GM23338 (cell line): Measurements from ENCODE around the gene KIF15. TPM values are rescaled to one million over a fixed set of nuclear protein-coding genes. Genes with fewer than 3 reads are reported as not detected.

Source experiments
- ATAC-seq: fragments of 200-7000 bp; cut with Tn5 transposase; 3 replicates; pipeline ENCODE4 v1.9.1; 2020
- DNase-seq: peaks from one replicate; pipeline ENCODE4 v3.0.0-alpha.2; 2015; ENCODE audit warnings: low spot score
- H2AFZ ChIP-seq: fragments of 200-600 bp; sonication (generic); 2 replicates; pipeline ENCODE4 v1.8.0; 2016; ENCODE audit warnings: antibody characterized with exemption, mild to moderate bottlenecking, moderate library complexity
- H3F3A ChIP-seq: fragments of 200-600 bp; sonication (generic); replicated peaks from 2 replicates; pipeline ENCODE4 v1.8.0; 2017; ENCODE audit warnings: antibody characterized with exemption, mixed run types, low read depth
- H3K27ac ChIP-seq: fragments of 200-600 bp; sonication (generic); 2 replicates; pipeline ENCODE4 v1.6.1; 2016; ENCODE audit warnings: low read depth
- H3K27me3 ChIP-seq: fragments of 200-600 bp; sonication (generic); 2 replicates; pipeline ENCODE4 v1.8.0; 2016; ENCODE audit warnings: mild to moderate bottlenecking, mixed run types, moderate library complexity; ENCODE audit not compliant: insufficient read depth
- H3K36me3 ChIP-seq: fragments of 200-600 bp; sonication (generic); 2 replicates; pipeline ENCODE4 v1.8.0; 2016; ENCODE audit warnings: mild to moderate bottlenecking; ENCODE audit not compliant: insufficient read depth
- H3K4me1 ChIP-seq: fragments of 200-600 bp; sonication (generic); 2 replicates; pipeline ENCODE4 v1.8.0; 2016; ENCODE audit warnings: mild to moderate bottlenecking, moderate library complexity; ENCODE audit not compliant: insufficient read depth
- H3K4me2 ChIP-seq: fragments of 200-600 bp; sonication (generic); 2 replicates; pipeline ENCODE4 v1.7.1; 2017; ENCODE audit warnings: mixed run types
- H3K4me3 ChIP-seq: fragments of 200-600 bp; sonication (generic); 2 replicates; pipeline ENCODE4 v1.6.1; 2016; ENCODE audit warnings: mixed run types
- H3K79me2 ChIP-seq: fragments of 200-600 bp; sonication (generic); replicated peaks from 2 replicates; pipeline ENCODE4 v1.8.0; 2017; ENCODE audit warnings: mild to moderate bottlenecking; ENCODE audit not compliant: insufficient read depth
- H3K9me2 ChIP-seq: fragments of 200-600 bp; sonication (generic); 2 replicates; pipeline ENCODE4 v1.8.0; 2017; ENCODE audit not compliant: insufficient read depth
- H4K20me1 ChIP-seq: fragments of 200-600 bp; sonication (generic); replicated peaks from 2 replicates; pipeline ENCODE4 v1.8.0; 2017; ENCODE audit warnings: mild to moderate bottlenecking; ENCODE audit not compliant: insufficient read depth
- H3K27ac Mint-ChIP-seq: 2 replicates; pipeline ENCODE4 v1.8.0; 2020; ENCODE audit warnings: inconsistent platforms, mild to moderate bottlenecking, moderate library complexity, mixed read lengths
- H3K27me3 Mint-ChIP-seq: 3 replicates; pipeline ENCODE4 v1.8.0; 2022; ENCODE audit warnings: low read depth, mild to moderate bottlenecking, moderate library complexity, mixed read lengths, inconsistent platforms; ENCODE audit not compliant: insufficient read depth, poor library complexity
- H3K36me3 Mint-ChIP-seq: 3 replicates; pipeline ENCODE4 v1.8.0; 2021; ENCODE audit warnings: low read depth, mild to moderate bottlenecking, inconsistent platforms, moderate library complexity, mixed read lengths
- H3K4me1 Mint-ChIP-seq: 3 replicates; pipeline ENCODE4 v1.8.0; 2020; ENCODE audit warnings: mild to moderate bottlenecking, inconsistent platforms, mixed read lengths
- H3K4me3 Mint-ChIP-seq: 3 replicates; pipeline ENCODE4 v1.8.0; 2021; ENCODE audit warnings: moderate library complexity, mild to moderate bottlenecking, inconsistent platforms, mixed read lengths
- H3K9me3 Mint-ChIP-seq: 3 replicates; pipeline ENCODE4 v1.8.0; 2020; ENCODE audit warnings: moderate library complexity, mild to moderate bottlenecking, inconsistent platforms, mixed read lengths
- CTCF ChIP-seq, 2 experiments: fragments of 200-600 bp in 1 of 2; sonication (generic) in 1 of 2; conservative IDR thresholded peaks; 2 replicates each; pipeline versions ENCODE4 v1.5.1 to v1.6.1; 2016 to 2017; ENCODE audit warnings: antibody characterized with exemption in 2 of 2, low read depth in 2 of 2, mild to moderate bottlenecking in 2 of 2, moderate library complexity in 1 of 2
- EZH2phosphoT487 ChIP-seq: fragments of 200-600 bp; sonication (generic); IDR thresholded peaks from one replicate; pipeline ENCODE4 v1.8.1; 2018; ENCODE audit warnings: antibody characterized with exemption; ENCODE audit not compliant: unreplicated experiment
- JUNB ChIP-seq: IDR thresholded peaks from one replicate; pipeline ENCODE4 v1.6.1; 2016; ENCODE audit warnings: antibody characterized with exemption; ENCODE audit not compliant: unreplicated experiment
- POLR2AphosphoS5 ChIP-seq: IDR thresholded peaks from 2 replicates; pipeline ENCODE4 v1.6.1; 2016; ENCODE audit warnings: antibody characterized with exemption, low read depth
- STAT1 ChIP-seq: IDR thresholded peaks from one replicate; pipeline ENCODE4 v1.6.1; 2016; ENCODE audit warnings: antibody characterized with exemption; ENCODE audit not compliant: unreplicated experiment
- ZNF114 ChIP-seq: fragments of 250-450 bp; sonication (Bioruptor Pico); IDR thresholded peaks from 2 replicates; pipeline ENCODE4 v1.5.0; 2020; ENCODE audit warnings: mild to moderate bottlenecking, moderate library complexity
- ZNF331 ChIP-seq: fragments of 250-450 bp; sonication (Bioruptor Pico); IDR thresholded peaks from 2 replicates; pipeline ENCODE4 v1.5.0; 2020; ENCODE audit warnings: low read depth, mild to moderate bottlenecking, moderate library complexity
- polyA plus RNA-seq: library from polyadenylated mRNA; unstranded; fragments of >200 nt; fragmentation: Nextera tagmentation; extraction: Ambion mirVana; gene quantifications from 2 replicates; pipeline ENCODE4 v1.2.1, GENCODE V29; 2016
- total RNA-seq: library from RNA; depleted of rRNA; stranded (reverse); fragments of >200 nt; shearing (Covaris generic); gene quantifications from 2 replicates; pipeline ENCODE4 v1.2.3, GENCODE V29; 2014
- TF ChIP-seq, protein P1 (sequence below): IDR thresholded peaks from one replicate; pipeline ENCODE4 v1.6.1; 2018; ENCODE audit warnings: antibody characterized with exemption; ENCODE audit not compliant: unreplicated experiment
- TF ChIP-seq, protein P2 (sequence below): IDR thresholded peaks from 2 replicates; pipeline ENCODE4 v1.6.1; 2016; ENCODE audit warnings: antibody characterized with exemption

Gene KIF15
- total and polyA plus RNA-seq, 2 experiments from 2014 or later = 21.2 to 25.8 TPM

DNA sequence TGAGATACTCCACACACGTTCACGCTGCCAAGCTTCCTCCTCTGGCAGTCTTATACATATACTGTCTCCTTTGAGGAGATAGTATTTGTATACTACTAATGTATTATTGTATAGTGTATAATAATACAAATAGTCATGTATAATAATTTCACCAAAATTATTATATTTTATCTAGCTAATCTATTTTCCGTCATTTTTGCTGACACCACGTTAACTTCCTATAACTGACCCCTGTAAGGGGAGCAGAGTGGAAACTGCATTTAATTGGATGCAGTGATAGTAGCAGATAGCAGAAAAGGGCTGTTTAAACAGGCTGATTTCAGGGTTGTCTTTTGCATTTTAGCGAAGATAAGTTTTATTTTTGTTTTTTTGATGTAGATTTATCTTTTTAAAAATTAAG lies 69.6 kb downstream of the KIF15 start (continued):
- no peak for TF ChIP-seq POLR2AphosphoS5
- no peak for TF ChIP-seq ZNF331 (CRISPR knock-in tag)

GRCh38 chr3:44832032-44832431 lies 70.4 kb downstream of the KIF15 start:
- H3K9me3 Mint-ChIP-seq = peaks cover 9% of the 10 kb centered on the region; the same call in 2 of the 3 replicates
- H3K79me2 ChIP-seq = no peaks in the 10 kb centered on the region
- H4K20me1 ChIP-seq = no peaks in the 10 kb centered on the region
- peaks cover 58% of the 10 kb centered on the region for H3K36me3 Mint-ChIP-seq
- ATAC-seq (no peak), DNase-seq (no peak)
- no peaks in the 10 kb centered on the region for H3K27me3 Mint-ChIP-seq
- H3K9me2 ChIP-seq = no peaks in the 10 kb centered on the region
- H3K27ac Mint-ChIP-seq = no peak overlapping the region
- no peak overlapping the region for H3K4me3 ChIP-seq
- H3K27ac ChIP-seq = no peak overlapping the region
- H3K36me3 ChIP-seq = peaks cover 46% of the 10 kb centered on the region
- TF ChIP-seq, protein P1, sequence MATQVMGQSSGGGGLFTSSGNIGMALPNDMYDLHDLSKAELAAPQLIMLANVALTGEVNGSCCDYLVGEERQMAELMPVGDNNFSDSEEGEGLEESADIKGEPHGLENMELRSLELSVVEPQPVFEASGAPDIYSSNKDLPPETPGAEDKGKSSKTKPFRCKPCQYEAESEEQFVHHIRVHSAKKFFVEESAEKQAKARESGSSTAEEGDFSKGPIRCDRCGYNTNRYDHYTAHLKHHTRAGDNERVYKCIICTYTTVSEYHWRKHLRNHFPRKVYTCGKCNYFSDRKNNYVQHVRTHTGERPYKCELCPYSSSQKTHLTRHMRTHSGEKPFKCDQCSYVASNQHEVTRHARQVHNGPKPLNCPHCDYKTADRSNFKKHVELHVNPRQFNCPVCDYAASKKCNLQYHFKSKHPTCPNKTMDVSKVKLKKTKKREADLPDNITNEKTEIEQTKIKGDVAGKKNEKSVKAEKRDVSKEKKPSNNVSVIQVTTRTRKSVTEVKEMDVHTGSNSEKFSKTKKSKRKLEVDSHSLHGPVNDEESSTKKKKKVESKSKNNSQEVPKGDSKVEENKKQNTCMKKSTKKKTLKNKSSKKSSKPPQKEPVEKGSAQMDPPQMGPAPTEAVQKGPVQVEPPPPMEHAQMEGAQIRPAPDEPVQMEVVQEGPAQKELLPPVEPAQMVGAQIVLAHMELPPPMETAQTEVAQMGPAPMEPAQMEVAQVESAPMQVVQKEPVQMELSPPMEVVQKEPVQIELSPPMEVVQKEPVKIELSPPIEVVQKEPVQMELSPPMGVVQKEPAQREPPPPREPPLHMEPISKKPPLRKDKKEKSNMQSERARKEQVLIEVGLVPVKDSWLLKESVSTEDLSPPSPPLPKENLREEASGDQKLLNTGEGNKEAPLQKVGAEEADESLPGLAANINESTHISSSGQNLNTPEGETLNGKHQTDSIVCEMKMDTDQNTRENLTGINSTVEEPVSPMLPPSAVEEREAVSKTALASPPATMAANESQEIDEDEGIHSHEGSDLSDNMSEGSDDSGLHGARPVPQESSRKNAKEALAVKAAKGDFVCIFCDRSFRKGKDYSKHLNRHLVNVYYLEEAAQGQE = no peak
- H3K4me3 Mint-ChIP-seq = no peak overlapping the region
- H2AFZ ChIP-seq = no peak overlapping the region
- no peaks in the 10 kb centered on the region for H3K4me1 ChIP-seq
- H3K4me1 Mint-ChIP-seq = no peaks in the 10 kb centered on the region
- H3K4me2 ChIP-seq = no peak overlapping the region
- no peaks in the 10 kb centered on the region for H3F3A ChIP-seq
- H3K27me3 ChIP-seq = no peaks in the 10 kb centered on the region

DNA sequence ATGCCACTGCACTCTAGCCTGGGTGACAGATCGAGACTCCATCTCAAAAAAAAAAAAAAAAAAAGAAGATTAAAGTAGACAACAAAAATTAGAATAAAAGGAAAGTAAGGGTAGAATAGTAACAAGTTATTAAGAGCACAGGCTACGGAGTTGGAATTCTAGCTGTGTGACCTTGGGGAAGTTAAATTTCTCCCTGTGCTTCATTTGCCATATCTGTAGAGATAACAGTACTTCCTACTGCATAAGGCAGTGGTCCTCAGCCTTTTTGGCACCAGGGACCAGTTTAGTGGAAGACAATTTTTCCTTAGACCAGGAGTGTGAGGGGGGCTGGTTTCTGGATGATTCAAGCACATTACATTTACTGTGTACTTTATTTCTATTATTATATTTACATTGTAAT lies 71.4 kb downstream of the KIF15 start:
- H3K4me1 Mint-ChIP-seq = no peaks in the 10 kb centered on the region
- no peaks in the 10 kb centered on the region for H3K4me1 ChIP-seq
- H4K20me1 ChIP-seq = no peaks in the 10 kb centered on the region
- H3K4me3 ChIP-seq = no peak overlapping the region
- H3K9me2 ChIP-seq = 0 out of 2 replicates have a peak, but pooled peaks cover 2% of the 10 kb centered on the region
- TF ChIP-seq EZH2phosphoT487 (no peak), ZNF114 (no peak), CTCF (conservative IDR thresholded peaks at IDR 0.05; ENCODE audit: low read depth in 2 of 2) (no peak), JUNB (no peak), STAT1 (no peak)
- TF ChIP-seq, protein P2, sequence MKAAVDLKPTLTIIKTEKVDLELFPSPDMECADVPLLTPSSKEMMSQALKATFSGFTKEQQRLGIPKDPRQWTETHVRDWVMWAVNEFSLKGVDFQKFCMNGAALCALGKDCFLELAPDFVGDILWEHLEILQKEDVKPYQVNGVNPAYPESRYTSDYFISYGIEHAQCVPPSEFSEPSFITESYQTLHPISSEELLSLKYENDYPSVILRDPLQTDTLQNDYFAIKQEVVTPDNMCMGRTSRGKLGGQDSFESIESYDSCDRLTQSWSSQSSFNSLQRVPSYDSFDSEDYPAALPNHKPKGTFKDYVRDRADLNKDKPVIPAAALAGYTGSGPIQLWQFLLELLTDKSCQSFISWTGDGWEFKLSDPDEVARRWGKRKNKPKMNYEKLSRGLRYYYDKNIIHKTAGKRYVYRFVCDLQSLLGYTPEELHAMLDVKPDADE = no peak
- TF ChIP-seq, protein P1 = no peak
- no peak overlapping the region for H3K4me2 ChIP-seq
- H3K27me3 Mint-ChIP-seq = no peaks in the 10 kb centered on the region
- peaks cover 58% of the 10 kb centered on the region for H3K36me3 Mint-ChIP-seq
- no peaks in the 10 kb centered on the region for H3K79me2 ChIP-seq
- no peak overlapping the region for H3K27ac Mint-ChIP-seq
- no peaks in the 10 kb centered on the region for H3K27me3 ChIP-seq
- DNase-seq = no peak
- H3K4me3 Mint-ChIP-seq = no peak overlapping the region
- no peaks in the 10 kb centered on the region for H3F3A ChIP-seq
- H3K36me3 ChIP-seq = peaks cover 47% of the 10 kb centered on the region
- H3K9me3 Mint-ChIP-seq = peaks cover 9% of the 10 kb centered on the region; the same call in 2 of the 3 replicates
- ATAC-seq = no peak
- H3K27ac ChIP-seq = no peak overlapping the region
- H2AFZ ChIP-seq = no peak overlapping the region
